B cell (primary cell): Measurements from ENCODE around the gene CEP164. TPM values are rescaled to one million over a fixed set of nuclear protein-coding genes. Genes with fewer than 3 reads are reported as not detected.

Source experiments
- ATAC-seq: fragments of 200-7000 bp; cut with Tn5 transposase; one replicate; pipeline ENCODE4 v1.10.0; 2021; ENCODE audit warnings: low read depth, mild to moderate bottlenecking, moderate number of reproducible peaks, moderate library complexity
- CTCF ChIA-PET: fragments of 350-600 bp; sonication (Branson Sonifier 250); formaldehyde crosslinking; loops from one replicate; lab custom pipeline; 2021; ENCODE audit warnings: antibody characterized with exemption, inconsistent platforms; lab: Charles Lee
- POLR2A ChIA-PET: fragments of 350-600 bp; sonication (Branson Sonifier 250); formaldehyde crosslinking; loops from one replicate; lab custom pipeline; 2021; ENCODE audit warnings: antibody characterized with exemption; lab: Charles Lee
- DNase-seq: peaks from one replicate; pipeline ENCODE4 v3.0.0; 2013
- H2AFZ ChIP-seq: 2 replicates; pipeline ENCODE4 v1.6.1; 2012; ENCODE audit warnings: mild to moderate bottlenecking, low read depth, low read length; ENCODE audit not compliant: insufficient read depth, poor library complexity, severe bottlenecking
- H3K27ac ChIP-seq, 2 donors: 1 replicate in 1 of 2; 2 replicates in 1 of 2; pipeline ENCODE4 v1.5.1; 2012 to 2013; ENCODE audit warnings: low read length in 2 of 2, mild to moderate bottlenecking in 2 of 2, moderate library complexity in 1 of 2
- H3K27me3 ChIP-seq, 4 experiments: fragments of 200-600 bp in 1 of 4; sonication (generic) in 1 of 4; replicated peaks in 1 of 4; 1 replicate in 2 of 4; 2 replicates in 2 of 4; pipeline versions ENCODE4 v1.6.1 to v1.7.0; 2013 to 2016; ENCODE audit warnings: low read length in 3 of 4, mild to moderate bottlenecking in 2 of 4, mixed read lengths in 1 of 4, moderate library complexity in 1 of 4; ENCODE audit not compliant: insufficient read depth in 4 of 4, control insufficient read depth in 3 of 4; ENCODE audit errors: control extremely low read depth in 1 of 4
- H3K36me3 ChIP-seq, 2 experiments: replicated peaks in 1 of 2; 1 replicate in 1 of 2; 2 replicates in 1 of 2; pipeline versions ENCODE4 v1.6.1 to v1.7.1; 2013; ENCODE audit warnings: low read length in 1 of 2; ENCODE audit not compliant: insufficient read depth in 2 of 2, control insufficient read depth in 1 of 2; ENCODE audit errors: control extremely low read depth in 1 of 2, extremely low read depth in 1 of 2
- H3K4me1 ChIP-seq, 2 donors: fragments of 200-600 bp in 1 of 2; sonication (generic) in 1 of 2; 1 replicate in 1 of 2; 2 replicates in 1 of 2; pipeline versions ENCODE4 v1.5.1 to v1.6.1; 2013 to 2017; ENCODE audit warnings: low read length in 2 of 2; ENCODE audit not compliant: control insufficient read depth in 2 of 2, insufficient read depth in 2 of 2
- H3K4me2 ChIP-seq: replicated peaks from 2 replicates; pipeline ENCODE3; 2012; ENCODE audit warnings: mild to moderate bottlenecking, low read depth, low read length; ENCODE audit not compliant: poor library complexity, severe bottlenecking
- H3K4me3 ChIP-seq, 5 experiments: fragments of 200-600 bp in 1 of 5; sonication (generic) in 1 of 5; 1 replicate in 3 of 5; 2 replicates in 2 of 5; pipeline versions ENCODE4 v1.5.1 to v1.7.0; 2011 to 2016; ENCODE audit warnings: low read length in 4 of 5, mild to moderate bottlenecking in 4 of 5, low read depth in 2 of 5, control low read depth in 1 of 5, moderate library complexity in 1 of 5; ENCODE audit not compliant: insufficient read depth in 1 of 5; ENCODE audit errors: control extremely low read depth in 1 of 5, extremely low read depth in 1 of 5
- H3K79me2 ChIP-seq: fragments of 200-600 bp; sonication (generic); one replicate; pipeline ENCODE4 v1.6.0; 2016; ENCODE audit warnings: low read length; ENCODE audit not compliant: control insufficient read depth, insufficient read depth
- H3K9ac ChIP-seq: fragments of 200-600 bp; sonication (generic); 2 replicates; pipeline ENCODE4 v1.6.1; 2017; ENCODE audit warnings: mild to moderate bottlenecking, low read length, moderate library complexity
- H3K9me3 ChIP-seq, 3 donors: one replicate each; pipeline versions ENCODE4 v1.6.1 to v1.7.1; 2013; ENCODE audit warnings: low read length in 2 of 3; ENCODE audit not compliant: control insufficient read depth in 2 of 3, insufficient read depth in 1 of 3; ENCODE audit errors: control extremely low read depth in 1 of 3
- H4K20me1 ChIP-seq: 2 replicates; pipeline ENCODE4 v1.6.0; 2012; ENCODE audit warnings: mild to moderate bottlenecking, low read length; ENCODE audit not compliant: insufficient read depth, control insufficient read depth, poor library complexity, severe bottlenecking
- H3K27ac Mint-ChIP-seq: one replicate; pipeline ENCODE4 v1.8.0; 2021; ENCODE audit warnings: mixed read lengths
- H3K27me3 Mint-ChIP-seq: one replicate; pipeline ENCODE4 v1.8.0; 2021; ENCODE audit warnings: mixed read lengths
- H3K4me1 Mint-ChIP-seq: one replicate; pipeline ENCODE4 v1.8.0; 2021; ENCODE audit warnings: mixed read lengths
- H3K4me3 Mint-ChIP-seq: one replicate; pipeline ENCODE4 v1.8.0; 2021; ENCODE audit warnings: mixed read lengths
- H3K9me3 Mint-ChIP-seq: one replicate; pipeline ENCODE4 v1.8.0; 2022; ENCODE audit warnings: mixed read lengths; ENCODE audit not compliant: insufficient read depth
- EZH2 ChIP-seq: IDR thresholded peaks from 2 replicates; pipeline ENCODE4 v1.6.1; 2012; ENCODE audit warnings: borderline replicate concordance, low read depth, mild to moderate bottlenecking, moderate library complexity, low read length; ENCODE audit not compliant: insufficient read depth, poor library complexity, severe bottlenecking
- WGBS: methylation state at CpG from one replicate; pipeline ENCODE4 v1.1.5; 2013; ENCODE audit warnings: missing lambda C conversion rate; ENCODE audit not compliant: insufficient coverage; 5-methylcytosine and 5-hydroxymethylcytosine counted together
- intact Hi-C: fragments of 100-400 bp; cut with micrococcal nuclease; formaldehyde crosslinking; loops from one replicate; pipeline ENCODE4 v1.10.0; 2022
- polyA plus RNA-seq: library from polyadenylated mRNA; depleted of rRNA; stranded (reverse); fragments of >200 nt; gene quantifications from 2 replicates; pipeline ENCODE4 v1.2.3, GENCODE V29; 2012
- total RNA-seq, 2 donors: library from RNA; stranded (reverse); fragments of 120-200 nt in 1 of 2; gene quantifications; 1 replicate in 1 of 2; 2 replicates in 1 of 2; pipeline versions ENCODE4 v1.2.3 to v1.2.4, GENCODE V29; 2013 to 2022
- TF ChIP-seq, protein P1 (sequence below): fragments of 200-600 bp; IDR thresholded peaks from one replicate; pipeline ENCODE4 v1.8.0; 2022; ENCODE audit warnings: antibody characterized with exemption, mild to moderate bottlenecking

Gene CEP164
- total and polyA plus RNA-seq, 2 donors (not counting 1 experiment from before 2014, with no cell fraction given): 31.5 to 54.8 TPM

DNA sequence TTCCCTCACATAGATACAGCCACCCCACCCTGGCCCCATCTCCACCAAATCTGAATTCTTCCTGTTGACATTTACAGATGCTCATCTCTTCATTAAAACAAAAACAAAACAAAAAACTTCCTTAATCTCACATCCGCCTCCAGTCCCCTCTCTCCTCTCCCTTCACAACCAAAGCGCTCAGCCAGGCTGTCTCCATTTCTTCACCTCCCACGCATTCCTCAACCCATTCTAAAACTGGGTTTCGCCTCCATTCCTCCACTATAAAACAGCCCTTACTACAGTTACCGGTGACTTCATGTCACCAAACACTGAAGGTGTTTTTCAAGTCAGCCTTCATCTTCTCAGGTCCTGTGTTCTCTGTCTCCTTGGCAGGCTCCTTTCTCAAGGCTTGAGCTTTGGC lies 26.9 kb upstream of the CEP164 start:
- WGBS: 86% methylated on average over 5 of the region's 5 CpGs
- H3K27ac Mint-ChIP-seq: no peak overlapping the region
- H3K27ac ChIP-seq: no peak overlapping the region
- no peak overlapping the region for H2AFZ ChIP-seq
- no peak overlapping the region for H3K4me3 Mint-ChIP-seq
- TF ChIP-seq EZH2: no peak
- TF ChIP-seq, protein P1, sequence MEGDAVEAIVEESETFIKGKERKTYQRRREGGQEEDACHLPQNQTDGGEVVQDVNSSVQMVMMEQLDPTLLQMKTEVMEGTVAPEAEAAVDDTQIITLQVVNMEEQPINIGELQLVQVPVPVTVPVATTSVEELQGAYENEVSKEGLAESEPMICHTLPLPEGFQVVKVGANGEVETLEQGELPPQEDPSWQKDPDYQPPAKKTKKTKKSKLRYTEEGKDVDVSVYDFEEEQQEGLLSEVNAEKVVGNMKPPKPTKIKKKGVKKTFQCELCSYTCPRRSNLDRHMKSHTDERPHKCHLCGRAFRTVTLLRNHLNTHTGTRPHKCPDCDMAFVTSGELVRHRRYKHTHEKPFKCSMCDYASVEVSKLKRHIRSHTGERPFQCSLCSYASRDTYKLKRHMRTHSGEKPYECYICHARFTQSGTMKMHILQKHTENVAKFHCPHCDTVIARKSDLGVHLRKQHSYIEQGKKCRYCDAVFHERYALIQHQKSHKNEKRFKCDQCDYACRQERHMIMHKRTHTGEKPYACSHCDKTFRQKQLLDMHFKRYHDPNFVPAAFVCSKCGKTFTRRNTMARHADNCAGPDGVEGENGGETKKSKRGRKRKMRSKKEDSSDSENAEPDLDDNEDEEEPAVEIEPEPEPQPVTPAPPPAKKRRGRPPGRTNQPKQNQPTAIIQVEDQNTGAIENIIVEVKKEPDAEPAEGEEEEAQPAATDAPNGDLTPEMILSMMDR: no peak
- no peak overlapping the region for H3K4me3 ChIP-seq
- CTCF ChIA-PET: interaction anchor here (1.1 kb wide), 1 partner anchor 465 kb away, joined by 3 read pairs; no protein-coding TSS in a partner anchor
- no peak overlapping the region for H3K4me2 ChIP-seq
- intact Hi-C loops: no loop called here
- H4K20me1 ChIP-seq: no peaks in the 10 kb centered on the region
- H3K9me3 ChIP-seq: no peaks in the 10 kb centered on the region
- no peaks in the 10 kb centered on the region for H3K36me3 ChIP-seq
- H3K27me3 ChIP-seq: peaks cover 0 to 3% (median 2%) of the 10 kb centered on the region in 4 experiments
- ATAC-seq (no peak), DNase-seq (no peak)
- H3K9ac ChIP-seq: no peak overlapping the region
- POLR2A ChIA-PET: no interaction called here
- no peaks in the 10 kb centered on the region for H3K9me3 Mint-ChIP-seq
- H3K79me2 ChIP-seq: no peaks in the 10 kb centered on the region
- H3K4me1 ChIP-seq: no peaks in the 10 kb centered on the region
- no peaks in the 10 kb centered on the region for H3K4me1 Mint-ChIP-seq
- H3K27me3 Mint-ChIP-seq: peaks cover 8% of the 10 kb centered on the region

DNA sequence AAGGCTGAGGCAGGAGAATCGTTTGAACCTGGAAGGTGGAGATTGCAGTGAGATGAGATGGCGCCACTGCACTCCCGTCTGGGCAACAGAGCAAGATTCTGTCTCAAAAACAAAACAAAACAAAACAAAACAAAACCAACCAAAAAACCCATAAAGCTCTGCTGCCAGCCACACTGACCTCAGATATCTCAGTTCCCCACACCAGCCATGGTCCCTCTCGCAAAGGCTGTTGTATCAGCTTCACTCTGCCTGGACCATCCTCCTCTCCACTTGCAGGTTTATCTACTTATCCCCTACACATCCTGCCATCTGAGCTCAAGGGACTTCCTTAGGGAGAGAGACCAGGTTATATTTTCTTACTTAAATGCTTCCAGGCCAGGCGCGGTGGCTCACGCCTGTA lies 25.4 kb upstream of the CEP164 start:
- no peak for TF ChIP-seq EZH2
- TF ChIP-seq, protein P1: no peak
- no peaks in the 10 kb centered on the region for H3K36me3 ChIP-seq
- 95% methylated on average over 4 of the region's 7 CpGs for WGBS
- H3K9me3 Mint-ChIP-seq: no peaks in the 10 kb centered on the region
- H3K27ac ChIP-seq: no peak overlapping the region
- H3K27ac Mint-ChIP-seq: no peak overlapping the region
- no peaks in the 10 kb centered on the region for H3K9me3 ChIP-seq
- peaks cover 0 to 3% (median 2%) of the 10 kb centered on the region in 4 experiments for H3K27me3 ChIP-seq
- H3K27me3 Mint-ChIP-seq: peaks cover 8% of the 10 kb centered on the region
- intact Hi-C loops: no loop called here
- no peak overlapping the region for H3K4me3 Mint-ChIP-seq
- no peak overlapping the region for H3K4me3 ChIP-seq
- DNase-seq (no peak), ATAC-seq (no peak)
- no peaks in the 10 kb centered on the region for H3K4me1 Mint-ChIP-seq
- no peak overlapping the region for H2AFZ ChIP-seq
- H4K20me1 ChIP-seq: no peaks in the 10 kb centered on the region
- ChIA-PET CTCF (no interaction called here), POLR2A (no interaction called here)
- H3K4me2 ChIP-seq: no peak overlapping the region
- H3K9ac ChIP-seq: no peak overlapping the region
- H3K79me2 ChIP-seq: no peaks in the 10 kb centered on the region
- H3K4me1 ChIP-seq: no peaks in the 10 kb centered on the region
